Loucy (cell line): ENCODE measurements around the gene FBRSL1.
A peak's percentile ranks its signal among the peaks of the same experiment; 100 is the strongest.

Experiments
- H2AFZ ChIP-seq: fragments of 200-600 bp; sonication (generic); 2 replicates; pipeline ENCODE4 v1.6.0; 2016; ENCODE audit warnings: antibody characterized with exemption, mild to moderate bottlenecking, low read length, moderate library complexity
- H3F3A ChIP-seq: fragments of 200-600 bp; 2 replicates; pipeline ENCODE4 v1.6.0; 2016; ENCODE audit warnings: antibody characterized with exemption, low read depth, mild to moderate bottlenecking
- H3K27me3 ChIP-seq: fragments of 200-600 bp; sonication (generic); 2 replicates; pipeline ENCODE4 v1.6.1; 2014; ENCODE audit warnings: low read length, mild to moderate bottlenecking; ENCODE audit not compliant: insufficient read depth, poor library complexity, severe bottlenecking
- H3K36me3 ChIP-seq: fragments of 200-600 bp; sonication (generic); 2 replicates; pipeline ENCODE4 v1.6.1; 2016; ENCODE audit warnings: low read length; ENCODE audit not compliant: insufficient read depth
- H3K4me1 ChIP-seq: fragments of 200-600 bp; sonication (generic); 2 replicates; pipeline ENCODE4 v1.5.1; 2014; ENCODE audit warnings: low read length, mild to moderate bottlenecking; ENCODE audit not compliant: insufficient read depth, poor library complexity, severe bottlenecking
- H3K4me2 ChIP-seq: fragments of 200-600 bp; sonication (generic); 2 replicates; pipeline ENCODE4 v1.6.0; 2014; ENCODE audit warnings: antibody characterized with exemption, low read length, low read depth, mild to moderate bottlenecking; ENCODE audit not compliant: poor library complexity, severe bottlenecking
- H3K4me3 ChIP-seq: fragments of 200-600 bp; sonication (generic); 2 replicates; pipeline ENCODE4 v1.5.1; 2014; ENCODE audit warnings: low read length, mild to moderate bottlenecking, mixed read lengths; ENCODE audit not compliant: poor library complexity, severe bottlenecking
- H3K79me2 ChIP-seq: fragments of 200-600 bp; sonication (generic); 2 replicates; pipeline ENCODE4 v1.6.1; 2014; ENCODE audit warnings: low read length; ENCODE audit not compliant: insufficient read depth
- H3K9ac ChIP-seq: fragments of 200-600 bp; sonication (generic); 2 replicates; pipeline ENCODE4 v1.6.0; 2014; ENCODE audit warnings: mild to moderate bottlenecking, low read depth, low read length, moderate library complexity; ENCODE audit not compliant: poor library complexity, severe bottlenecking
- H3K9me2 ChIP-seq: fragments of 200-600 bp; sonication (generic); replicated peaks from 2 replicates; pipeline ENCODE4 v1.6.1; 2016; ENCODE audit warnings: low read depth, low read length, mixed read lengths
- H3K9me3 ChIP-seq: fragments of 200-600 bp; sonication (generic); 2 replicates; pipeline ENCODE4 v1.6.1; 2014; ENCODE audit warnings: mild to moderate bottlenecking, antibody characterized with exemption, low read length, low read depth; ENCODE audit not compliant: insufficient read depth
- H4K20me1 ChIP-seq: fragments of 200-600 bp; sonication (generic); 2 replicates; pipeline ENCODE4 v1.6.0; 2014; ENCODE audit warnings: antibody characterized with exemption, low read length, mild to moderate bottlenecking; ENCODE audit not compliant: insufficient read depth, poor library complexity, severe bottlenecking
- CTCF ChIP-seq: fragments of 200-600 bp; sonication (generic); conservative IDR thresholded peaks from 2 replicates; pipeline ENCODE4 v1.5.1; 2014; ENCODE audit warnings: mild to moderate bottlenecking, antibody characterized with exemption, low read length
- EZH2phosphoT487 ChIP-seq: fragments of 200-600 bp; IDR thresholded peaks from 2 replicates; pipeline ENCODE4 v1.6.1; 2018; ENCODE audit warnings: antibody characterized with exemption, mild to moderate bottlenecking, moderate library complexity, borderline replicate concordance

The FBRSL1 gene

DNA sequence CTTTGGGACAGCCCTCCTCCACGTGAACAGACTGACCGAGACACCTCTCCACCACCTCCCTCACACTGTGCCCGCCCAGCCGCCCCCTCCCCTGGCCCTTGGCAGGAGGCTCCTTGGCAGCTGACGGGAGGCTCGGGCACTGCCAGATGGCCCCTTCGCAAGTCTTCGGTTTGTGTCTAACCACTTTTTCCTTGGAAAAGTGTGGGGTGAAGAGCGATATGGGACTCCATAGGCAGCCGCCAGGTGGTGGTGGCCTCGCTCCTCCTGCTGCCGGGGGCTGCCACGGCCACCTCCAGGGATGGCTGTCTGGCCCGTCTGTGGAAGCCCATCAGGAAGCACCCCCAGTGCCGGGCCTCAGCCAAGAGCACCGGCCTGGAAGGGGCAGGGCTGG is 61.7 kb downstream of the FBRSL1 start:
- no peaks in the 10 kb centered on the region for H4K20me1 ChIP-seq
- no peaks in the 10 kb centered on the region for H3K9me2 ChIP-seq
- no peak overlapping the region for H3K4me2 ChIP-seq
- H3K27me3 ChIP-seq, result no peaks in the 10 kb centered on the region
- no peak overlapping the region for H2AFZ ChIP-seq
- H3K4me1 ChIP-seq, result no peaks in the 10 kb centered on the region
- H3K36me3 ChIP-seq, result no peaks in the 10 kb centered on the region
- H3K79me2 ChIP-seq, result no peaks in the 10 kb centered on the region
- H3K4me3 ChIP-seq, result no peak overlapping the region
- no peak for TF ChIP-seq CTCF
- TF ChIP-seq EZH2phosphoT487, result no peak
- H3K9me3 ChIP-seq, result no peaks in the 10 kb centered on the region
- no peak overlapping the region for H3K9ac ChIP-seq
- H3F3A ChIP-seq, result no peaks in the 10 kb centered on the region

DNA sequence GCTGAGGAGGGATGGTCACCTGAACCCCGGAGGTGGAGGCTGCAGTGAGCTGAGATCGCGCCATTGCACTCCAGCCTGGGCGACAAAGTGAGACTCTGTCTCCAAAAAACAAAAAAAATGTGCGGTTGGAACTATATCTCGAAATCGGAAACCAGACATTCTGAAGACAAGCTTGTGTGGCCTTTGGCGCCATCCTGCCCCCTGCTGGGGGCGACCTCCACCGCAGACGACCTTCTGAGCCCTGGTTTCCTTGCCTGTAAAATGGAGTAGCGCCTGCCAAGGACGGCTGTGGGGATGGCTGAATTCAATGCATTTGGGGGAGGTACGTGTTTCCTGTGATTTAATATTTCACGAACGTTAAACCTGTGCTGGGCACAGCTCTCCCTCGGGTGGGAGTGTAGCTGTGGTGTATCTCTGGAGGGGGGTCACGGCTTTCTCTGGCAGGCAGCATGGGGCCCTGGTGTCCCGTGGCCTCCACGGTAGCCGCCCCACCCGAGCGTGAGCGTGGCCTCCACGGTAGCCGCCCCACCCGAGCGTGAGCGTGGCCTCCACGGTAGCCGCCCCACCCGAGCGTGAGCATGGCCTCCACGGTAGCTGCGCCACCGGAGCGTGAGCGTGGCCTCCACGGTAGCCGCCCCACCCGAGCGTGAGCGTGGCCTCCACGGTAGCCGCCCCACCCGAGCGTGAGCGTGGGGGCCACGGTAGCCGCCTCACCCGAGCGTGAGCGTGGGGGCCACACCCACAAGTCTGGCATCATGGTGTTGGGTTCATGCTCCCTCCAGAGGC is 65.1 kb downstream of the FBRSL1 start:
- H3K79me2 ChIP-seq, result peaks cover 1% of the 10 kb centered on the region; the same call in 1 of the 2 replicates
- H3K4me1 ChIP-seq, result peaks cover 25% of the 10 kb centered on the region
- peaks cover 4% of the 10 kb centered on the region; the same call in 1 of the 2 replicates for H3F3A ChIP-seq
- H3K36me3 ChIP-seq, result no peaks in the 10 kb centered on the region
- no peak for TF ChIP-seq EZH2phosphoT487
- peak; percentile 80 for TF ChIP-seq CTCF
- no peak overlapping the region for H3K4me2 ChIP-seq
- no peaks in the 10 kb centered on the region for H4K20me1 ChIP-seq
- H3K9ac ChIP-seq, result no peak overlapping the region
- H2AFZ ChIP-seq, result no peak overlapping the region
- no peaks in the 10 kb centered on the region for H3K27me3 ChIP-seq
- H3K4me3 ChIP-seq, result no peak overlapping the region
- H3K9me3 ChIP-seq, result no peaks in the 10 kb centered on the region
- H3K9me2 ChIP-seq, result no peaks in the 10 kb centered on the region

- H3K4me2 ChIP-seq, result no peak overlapping the region
- peaks cover 4% of the 10 kb centered on the region; the same call in 1 of the 2 replicates for H3F3A ChIP-seq
- no peak overlapping the region for H3K4me3 ChIP-seq
- peaks cover 25% of the 10 kb centered on the region for H3K4me1 ChIP-seq
- peaks cover under 1% of the 10 kb centered on the region for H4K20me1 ChIP-seq
- H3K9ac ChIP-seq, result no peak overlapping the region
- H3K9me3 ChIP-seq, result no peaks in the 10 kb centered on the region
- H3K79me2 ChIP-seq, result peaks cover 8% of the 10 kb centered on the region
- H2AFZ ChIP-seq, result no peak overlapping the region
- H3K27me3 ChIP-seq, result no peaks in the 10 kb centered on the region
- H3K36me3 ChIP-seq, result no peaks in the 10 kb centered on the region
- H3K9me2 ChIP-seq, result no peaks in the 10 kb centered on the region
- no peak for TF ChIP-seq CTCF
- no peak for TF ChIP-seq EZH2phosphoT487
Measured at GRCh38 chr12:132555686-132556085, 65.7 kb downstream of the FBRSL1 start.
